Prostate gland (tissue), 2 donors: ENCODE results near the gene CTNNAL1. TPM values are rescaled to one million over a fixed set of nuclear protein-coding genes. Genes with fewer than 3 reads are reported as not detected.

Experiments used
- DNase-seq: peaks from one replicate; pipeline ENCODE4 v3.0.0-alpha.2; 2019; ENCODE audit warnings: low spot score
- H3K27ac ChIP-seq, 2 donors: fragments of 200-600 bp; sonication (generic); 2 replicates each; pipeline ENCODE4 v1.5.1; 2017 to 2019
- H3K27me3 ChIP-seq: fragments of 200-600 bp; sonication (generic); replicated peaks from 2 replicates; pipeline ENCODE4 v1.5.1; 2019; ENCODE audit not compliant: insufficient read depth
- H3K36me3 ChIP-seq, 2 donors: fragments of 200-600 bp; sonication (generic); 1 replicate in 1 of 2; 2 replicates in 1 of 2; pipeline versions ENCODE4 v1.5.1 to v1.8.1; 2017 to 2019
- H3K4me1 ChIP-seq: fragments of 200-600 bp; sonication (generic); replicated peaks from 2 replicates; pipeline ENCODE4 v1.5.1; 2019
- H3K4me3 ChIP-seq, 2 donors: fragments of 200-600 bp; sonication (generic); 2 replicates each; pipeline ENCODE4 v1.5.1; 2017 to 2019
- H3K9me3 ChIP-seq: fragments of 200-600 bp; sonication (generic); 2 replicates; pipeline ENCODE4 v1.5.1; 2017
- POLR2A ChIP-seq: fragments of 450-650 bp; IDR thresholded peaks from one replicate; pipeline ENCODE4 v1.6.1; 2016; ENCODE audit warnings: antibody characterized with exemption, mild to moderate bottlenecking
- POLR2AphosphoS5 ChIP-seq: sonication (generic); formaldehyde crosslinking; IDR thresholded peaks from one replicate; pipeline ENCODE4 v1.6.1; 2017; ENCODE audit warnings: antibody characterized with exemption
- WGBS: methylation state at CpG from one replicate; pipeline ENCODE4 v1.1.5; 2018; 5-methylcytosine and 5-hydroxymethylcytosine counted together
- intact Hi-C: fragments of 100-400 bp; cut with DNase I; formaldehyde crosslinking; loops from one replicate; pipeline ENCODE4 v1.14.2; 2022
- total RNA-seq, 2 donors: library from RNA; depleted of rRNA; stranded (reverse); fragments of >200 nt; gene quantifications; one replicate each; pipeline ENCODE4 v1.1.0, GENCODE V29; 2016
- TF ChIP-seq, protein P1 (sequence below), 4 experiments: fragments of 200-600 bp in 2 of 4; fragments of 450-650 bp in 2 of 4; sonication (generic) in 2 of 4; IDR thresholded peaks; 1 replicate in 3 of 4; 2 replicates in 1 of 4; pipeline ENCODE4 v1.5.1; 2016 to 2019; ENCODE audit warnings: antibody characterized with exemption in 4 of 4, mild to moderate bottlenecking in 2 of 4, moderate library complexity in 2 of 4

Gene CTNNAL1
- total RNA-seq, 2 donors from 2014 or later: 20.2 to 74.6 TPM

DNA sequence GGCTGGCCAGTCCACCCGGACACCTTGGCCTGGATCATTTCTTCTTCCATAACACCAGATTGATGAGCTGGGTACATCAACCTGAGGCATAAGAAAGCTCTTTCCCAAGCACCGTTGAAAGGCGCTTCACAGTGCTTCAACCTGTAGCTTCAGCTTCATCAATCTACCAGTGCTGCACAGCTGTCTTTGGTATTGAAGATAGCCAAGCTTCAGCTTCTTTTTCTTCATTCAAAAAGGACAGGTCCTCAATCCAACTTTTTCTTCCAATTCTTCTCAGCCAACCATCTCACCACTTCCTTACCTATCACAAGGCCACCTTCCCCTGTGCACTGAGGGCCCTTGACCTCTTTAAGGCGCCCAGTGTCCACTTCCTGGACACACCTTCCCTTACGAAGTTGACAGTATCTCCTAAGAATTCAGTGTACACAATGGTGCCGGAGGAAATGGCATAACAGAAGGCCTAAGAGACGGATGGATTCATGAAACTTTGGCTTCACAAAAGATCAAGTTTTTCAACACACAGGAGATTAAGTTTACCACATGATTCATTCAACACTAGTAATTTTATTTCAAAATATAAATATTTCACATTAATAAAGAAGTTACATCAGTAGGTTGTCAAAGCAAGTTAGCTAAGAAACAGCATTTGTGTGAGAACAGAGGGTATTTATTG is 1.4 kb upstream of the CTNNAL1 start:
- 82% methylated on average over 7 of the region's 7 CpGs for WGBS
- TF ChIP-seq POLR2AphosphoS5: no peak
- TF ChIP-seq, protein P1, sequence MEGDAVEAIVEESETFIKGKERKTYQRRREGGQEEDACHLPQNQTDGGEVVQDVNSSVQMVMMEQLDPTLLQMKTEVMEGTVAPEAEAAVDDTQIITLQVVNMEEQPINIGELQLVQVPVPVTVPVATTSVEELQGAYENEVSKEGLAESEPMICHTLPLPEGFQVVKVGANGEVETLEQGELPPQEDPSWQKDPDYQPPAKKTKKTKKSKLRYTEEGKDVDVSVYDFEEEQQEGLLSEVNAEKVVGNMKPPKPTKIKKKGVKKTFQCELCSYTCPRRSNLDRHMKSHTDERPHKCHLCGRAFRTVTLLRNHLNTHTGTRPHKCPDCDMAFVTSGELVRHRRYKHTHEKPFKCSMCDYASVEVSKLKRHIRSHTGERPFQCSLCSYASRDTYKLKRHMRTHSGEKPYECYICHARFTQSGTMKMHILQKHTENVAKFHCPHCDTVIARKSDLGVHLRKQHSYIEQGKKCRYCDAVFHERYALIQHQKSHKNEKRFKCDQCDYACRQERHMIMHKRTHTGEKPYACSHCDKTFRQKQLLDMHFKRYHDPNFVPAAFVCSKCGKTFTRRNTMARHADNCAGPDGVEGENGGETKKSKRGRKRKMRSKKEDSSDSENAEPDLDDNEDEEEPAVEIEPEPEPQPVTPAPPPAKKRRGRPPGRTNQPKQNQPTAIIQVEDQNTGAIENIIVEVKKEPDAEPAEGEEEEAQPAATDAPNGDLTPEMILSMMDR (IDR thresholded peaks at IDR 0.05): no peak

DNA sequence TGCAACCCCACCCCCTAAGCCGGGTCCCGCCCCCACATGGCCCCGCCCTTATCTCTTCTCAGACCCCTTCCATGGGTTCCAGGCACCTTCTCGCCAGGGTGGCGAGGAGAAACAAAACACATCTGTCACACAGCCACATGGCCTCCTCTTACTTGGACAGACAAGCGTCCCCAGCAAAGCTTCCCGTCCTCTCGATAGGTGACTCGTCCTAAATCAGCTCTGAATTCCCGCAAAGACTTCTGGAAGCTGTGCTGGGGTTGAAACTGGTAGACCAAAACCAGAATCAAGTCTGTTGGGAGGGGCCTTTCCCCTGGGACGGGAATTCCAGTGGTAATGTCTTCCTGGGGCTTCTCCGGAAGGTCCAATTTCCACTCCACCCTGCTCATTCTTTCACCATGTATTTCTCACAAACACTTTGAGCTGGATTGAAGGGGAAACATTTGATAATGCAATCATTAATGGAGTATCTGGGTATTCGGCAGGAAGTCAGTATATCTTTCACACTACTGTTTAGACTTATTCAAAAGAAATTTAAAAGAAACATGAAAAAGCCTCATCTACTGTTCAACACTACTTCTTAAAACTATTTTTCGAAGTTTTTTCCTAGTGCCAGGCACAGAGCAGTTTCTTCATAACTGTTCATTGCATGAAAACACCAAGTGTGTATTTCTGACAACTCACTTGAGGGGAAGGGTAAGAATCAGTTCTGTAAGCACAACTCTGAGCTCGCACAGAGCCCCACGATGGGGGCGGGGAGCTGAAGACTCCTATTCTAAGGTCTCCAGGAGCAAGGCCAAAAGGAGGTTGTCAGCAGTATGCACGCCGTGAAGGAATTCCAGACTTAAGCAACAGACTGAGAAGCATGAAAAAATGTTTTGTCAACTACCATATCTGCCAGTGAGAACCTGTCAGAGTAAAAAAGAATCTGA is 644 bp upstream of the CTNNAL1 start:
- Histone ChIP-seq H3K27me3 (no peaks in the 10 kb centered on the region), H3K4me3 (peak overlapping the region; percentile 87), H3K9me3 (no peaks in the 10 kb centered on the region), H3K4me1 (no peaks in the 10 kb centered on the region), H3K36me3 (no peaks in the 10 kb centered on the region), H3K27ac (peak overlapping the region; percentile 89 to 93)
- intact Hi-C loops: loop anchor here (2.0 to 10.0 kb wide), 2 partner anchors 79 to 105 kb away; partner anchors contain the start of genes ABITRAM, ELP1 and TMEM245
- TF ChIP-seq, protein P1 (IDR thresholded peaks at IDR 0.05): no peak
- TF ChIP-seq POLR2AphosphoS5 (no peak), POLR2A (no peak)
- no peak for DNase-seq
- 15% methylated on average over 19 of the region's 19 CpGs for WGBS

More for the DNA sequence above, 1.4 kb upstream of the CTNNAL1 start:
- Histone ChIP-seq H3K4me3 (no peak overlapping the region), H3K36me3 (no peaks in the 10 kb centered on the region), H3K27ac (no peak overlapping the region), H3K4me1 (no peaks in the 10 kb centered on the region), H3K27me3 (no peaks in the 10 kb centered on the region), H3K9me3 (no peaks in the 10 kb centered on the region)
- intact Hi-C loops: loop anchor here (10.0 kb wide), 1 partner anchor 80 kb away; the partner anchor contains the start of genes ABITRAM and ELP1
- no peak for DNase-seq

DNA sequence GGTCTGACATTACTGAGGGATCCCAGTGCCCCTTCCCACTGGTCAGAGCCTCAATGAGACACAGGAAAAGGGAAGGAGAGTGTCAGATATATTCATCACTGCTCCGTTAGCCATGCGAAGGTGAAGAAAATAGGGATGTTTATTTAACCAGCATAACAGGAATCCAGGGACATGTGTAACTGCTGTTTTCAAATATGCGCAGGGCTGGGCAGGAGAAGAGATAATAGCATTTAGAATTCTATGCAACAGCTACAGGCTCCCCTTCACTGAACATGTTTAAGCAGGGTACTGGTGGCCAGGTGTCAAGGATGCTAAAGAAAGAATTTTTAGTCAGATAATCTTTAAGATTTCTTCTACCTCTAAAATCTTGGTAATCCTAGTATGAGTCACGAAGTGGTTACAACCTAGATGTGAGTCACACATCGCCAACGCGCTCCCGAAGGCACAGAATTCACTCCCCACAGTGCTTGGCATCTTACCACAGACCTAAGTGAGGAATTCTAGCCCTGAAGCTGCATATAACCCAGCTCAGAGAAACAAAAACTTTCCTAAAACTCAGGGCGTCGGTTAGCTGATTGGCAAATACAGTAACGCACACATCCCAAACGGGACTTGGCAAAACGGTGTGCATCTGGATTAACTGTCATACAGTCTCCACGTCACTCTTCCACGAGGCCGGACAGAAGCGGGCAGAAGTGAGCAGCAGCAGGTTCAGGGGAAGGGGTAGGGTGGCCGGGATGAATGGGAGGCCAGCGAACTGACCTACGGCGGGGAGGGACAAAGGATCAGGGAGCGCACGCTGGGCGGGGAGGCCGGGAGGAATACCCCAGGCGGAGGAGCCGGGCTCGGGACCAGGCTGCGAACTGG is 1.1 kb downstream of the CTNNAL1 start:
- 2% methylated on average over 29 of the region's 29 CpGs for WGBS
- peak; percentile 64 for DNase-seq
- Histone ChIP-seq H3K36me3 (no peaks in the 10 kb centered on the region), H3K9me3 (no peaks in the 10 kb centered on the region), H3K4me3 (peak overlapping the region; percentile 87), H3K4me1 (no peaks in the 10 kb centered on the region), H3K27ac (peak overlapping the region; percentile 89 to 93), H3K27me3 (no peaks in the 10 kb centered on the region)
- intact Hi-C loops: loop anchor here (2.0 to 10.0 kb wide), 2 partner anchors 77 to 107 kb away; partner anchors contain the start of genes ABITRAM, ELP1 and TMEM245
- TF ChIP-seq POLR2A (no peak), POLR2AphosphoS5 (peak; percentile 46)
- TF ChIP-seq, protein P1 (IDR thresholded peaks at IDR 0.05): no peak

DNA sequence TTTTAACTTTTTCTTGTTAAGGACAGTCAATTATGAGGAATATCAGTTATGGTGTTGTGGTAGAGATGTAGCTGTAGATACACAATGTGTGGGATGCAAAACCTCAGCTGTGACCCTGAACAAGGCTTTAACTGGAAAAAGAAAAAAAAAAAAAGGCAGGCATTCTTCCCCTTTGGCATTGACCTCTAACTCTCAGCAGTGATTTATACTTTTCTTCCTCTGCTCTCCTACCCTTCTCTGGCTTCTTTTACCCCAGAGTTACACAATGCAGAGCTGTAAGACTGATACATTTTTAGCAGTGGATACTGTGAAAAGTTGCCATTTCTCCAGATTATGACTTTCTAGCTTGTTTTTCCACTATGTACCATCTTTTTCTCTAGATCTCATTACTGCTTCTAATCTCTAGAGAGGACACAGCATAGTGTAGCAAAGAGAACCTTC is 2.0 kb downstream of the CTNNAL1 start:
- Histone ChIP-seq H3K4me3 (no peak overlapping the region), H3K9me3 (no peaks in the 10 kb centered on the region), H3K27me3 (no peaks in the 10 kb centered on the region), H3K27ac (peak overlapping the region in 1 of 2 donors; percentile 89), H3K36me3 (no peaks in the 10 kb centered on the region), H3K4me1 (no peaks in the 10 kb centered on the region)
- TF ChIP-seq POLR2A (no peak), POLR2AphosphoS5 (no peak)
- TF ChIP-seq, protein P1 (IDR thresholded peaks at IDR 0.05): no peak
- DNase-seq: no peak
- intact Hi-C loops: loop anchor here (10.0 kb wide), 1 partner anchor 76 kb away; the partner anchor contains the start of genes ABITRAM and ELP1
